H1 (cell line): ENCODE measurements around the gene GADD45B. TPM values are rescaled to one million over a fixed set of nuclear protein-coding genes. Genes with fewer than 3 reads are reported as not detected.

Source experiments
- ASH2L ChIP-seq: fragments of 200-600, 300-600 bp; sonication (generic); IDR thresholded peaks from one replicate; pipeline ENCODE4 v1.7.1; 2017; ENCODE audit warnings: low read length
- BACH1 ChIP-seq: IDR thresholded peaks from 2 replicates; pipeline ENCODE4 v1.6.1; 2012; ENCODE audit warnings: low read length, improper control_type of control experiment
- BCL11A ChIP-seq, 2 experiments: IDR thresholded peaks; one replicate each; pipeline ENCODE4 v1.6.1; 2011; ENCODE audit warnings: low read depth in 2 of 2, low read length in 2 of 2, mild to moderate bottlenecking in 2 of 2
- CHD1 ChIP-seq: IDR thresholded peaks from 2 replicates; pipeline ENCODE4 v1.6.1; 2012; ENCODE audit warnings: low read depth, low read length, improper control_type of control experiment
- E2F6 ChIP-seq: IDR thresholded peaks from 2 replicates; pipeline ENCODE4 v1.6.1; 2012; ENCODE audit warnings: inconsistent platforms
- EGR1 ChIP-seq: IDR thresholded peaks from 2 replicates; pipeline ENCODE4 v1.6.1; 2011; ENCODE audit warnings: low read depth, low read length, borderline replicate concordance
- EZH2 ChIP-seq: fragments of 200-600 bp; sonication (generic); IDR thresholded peaks from 2 replicates; pipeline ENCODE4 v1.7.1; 2012; ENCODE audit warnings: low read depth, mild to moderate bottlenecking, moderate library complexity, low read length, inconsistent platforms; ENCODE audit not compliant: severe bottlenecking
- FOSL1 ChIP-seq: IDR thresholded peaks from 2 replicates; pipeline ENCODE4 v1.6.1; 2011; ENCODE audit warnings: mild to moderate bottlenecking, low read depth, low read length, moderate library complexity; ENCODE audit not compliant: insufficient read depth
- JUN ChIP-seq: IDR thresholded peaks from 2 replicates; pipeline ENCODE4 v1.6.1; 2011; ENCODE audit warnings: low read depth, mild to moderate bottlenecking, improper control_type of control experiment, low read length
- KDM4A ChIP-seq: IDR thresholded peaks from one replicate; pipeline ENCODE4 v1.7.1; 2012; ENCODE audit warnings: low read depth, mild to moderate bottlenecking, moderate library complexity, low read length, inconsistent platforms; ENCODE audit not compliant: severe bottlenecking
- NRF1 ChIP-seq: IDR thresholded peaks from 2 replicates; pipeline ENCODE4 v1.6.1; 2011; ENCODE audit warnings: mild to moderate bottlenecking, low read depth, low read length, improper control_type of control experiment
- PHF8 ChIP-seq: fragments of 200-600 bp; sonication (generic); conservative IDR thresholded peaks from 2 replicates; pipeline ENCODE4 v1.7.1; 2012; ENCODE audit warnings: low read depth, mild to moderate bottlenecking, inconsistent platforms, low read length, moderate library complexity
- POU5F1 ChIP-seq: IDR thresholded peaks from 2 replicates; pipeline ENCODE4 v1.6.1; 2011; ENCODE audit warnings: low read depth, mild to moderate bottlenecking, low read length, moderate library complexity
- RAD21 ChIP-seq, 2 experiments: IDR thresholded peaks in 1 of 2; conservative IDR thresholded peaks in 1 of 2; 2 replicates each; pipeline ENCODE4 v1.6.1; 2011; ENCODE audit warnings: low read depth in 2 of 2, low read length in 2 of 2, improper control_type of control experiment in 1 of 2, inconsistent platforms in 1 of 2, mild to moderate bottlenecking in 1 of 2, moderate library complexity in 1 of 2
- RBBP5 ChIP-seq: IDR thresholded peaks from 2 replicates; pipeline ENCODE4 v1.7.1; 2012; ENCODE audit warnings: low read depth, mild to moderate bottlenecking, inconsistent platforms, low read length, moderate library complexity, borderline replicate concordance
- SAP30 ChIP-seq: fragments of 300-600 bp; sonication (generic); IDR thresholded peaks from 2 replicates; pipeline ENCODE4 v1.7.1; 2012; ENCODE audit warnings: low read length, moderate library complexity, mild to moderate bottlenecking, inconsistent platforms; ENCODE audit not compliant: insufficient read depth, insufficient replicate concordance
- SIRT6 ChIP-seq: IDR thresholded peaks from one replicate; pipeline ENCODE4 v1.7.1; 2012; ENCODE audit warnings: low read length, inconsistent platforms
- SIX5 ChIP-seq: IDR thresholded peaks from 2 replicates; pipeline ENCODE4 v1.6.1; 2011; ENCODE audit warnings: mild to moderate bottlenecking, low read depth, low read length
- SP1 ChIP-seq: IDR thresholded peaks from 2 replicates; pipeline ENCODE4 v1.6.1; 2011; ENCODE audit warnings: low read depth, low read length
- SP4 ChIP-seq: IDR thresholded peaks from 2 replicates; pipeline ENCODE4 v1.6.1; 2012; ENCODE audit warnings: low read length, inconsistent platforms
- SRF ChIP-seq: IDR thresholded peaks from 2 replicates; pipeline ENCODE4 v1.6.1; 2011; ENCODE audit warnings: mild to moderate bottlenecking, low read depth, low read length, moderate library complexity
- SUZ12 ChIP-seq: fragments of 200-600 bp; sonication (generic); IDR thresholded peaks from 2 replicates; pipeline ENCODE4 v1.6.1; 2012; ENCODE audit warnings: mild to moderate bottlenecking, inconsistent platforms, low read length, moderate library complexity, mixed read lengths
- TBP ChIP-seq: IDR thresholded peaks from 2 replicates; pipeline ENCODE4 v1.6.1; 2011; ENCODE audit warnings: low read depth, low read length, improper control_type of control experiment
- YY1 ChIP-seq: IDR thresholded peaks from 2 replicates; pipeline ENCODE4 v1.6.1; 2011; ENCODE audit warnings: low read depth, mild to moderate bottlenecking, low read length
- polyA plus RNA-seq, 7 experiments: library from polyadenylated mRNA; depleted of rRNA in 3 of 7; stranded (reverse) in 5 of 7; unstranded in 2 of 7; fragments of >200 nt in 5 of 7; fragments of 200-250 nt in 2 of 7; gene quantifications; 1 replicate in 5 of 7; 2 replicates in 1 of 7; 4 replicates in 1 of 7; pipeline versions ENCODE4 v1.2.1 to v1.2.3, GENCODE V29; 2011 to 2013; ENCODE audit warnings: missing spikeins in 2 of 7, mixed read lengths in 2 of 7
- total RNA-seq: library from RNA; stranded (reverse); fragmentation: NEBNext Ultra II Directional; extraction: Animal tissue kit (Norgen Biotek cat#: 25700); gene quantifications from 2 replicates; pipeline ENCODE4 v1.2.1, GENCODE V29; 2021

GADD45B gene
- total and polyA plus RNA-seq, 2 of the 8 experiments (the other 6 are each of a cell fraction or from before 2014, with no cell fraction given), result 7.4 to 11.4 TPM

- TF ChIP-seq YY1, result peak; percentile 76
- TF ChIP-seq RAD21 (IDR thresholded peaks at IDR 0.05 in 1 of 2, conservative IDR thresholded peaks at IDR 0.05 in 1 of 2; ENCODE audit: low read depth in 2 of 2, low read length in 2 of 2), result no peak
- peak; percentile 80 for TF ChIP-seq KDM4A
- TF ChIP-seq SIX5, result peak; percentile 73
- TF ChIP-seq CHD1, result no peak
- no peak for TF ChIP-seq SAP30
- TF ChIP-seq BCL11A (IDR thresholded peaks at IDR 0.05; ENCODE audit: low read depth in 2 of 2, low read length in 2 of 2), result no peak
- peak; percentile 82; the same call in 1 of the 2 replicates for TF ChIP-seq SP1
- TF ChIP-seq SRF, result peak; percentile 77
- no peak for TF ChIP-seq POU5F1
- no peak for TF ChIP-seq EGR1
- no peak for TF ChIP-seq ASH2L
- 0 out of 2 replicates have a peak, but pooled peaks have one; percentile 11 for TF ChIP-seq RBBP5
- TF ChIP-seq EZH2, result no peak
- TF ChIP-seq SUZ12, result no peak
- peak; percentile 91 for TF ChIP-seq PHF8
- no peak for TF ChIP-seq SIRT6
- no peak for TF ChIP-seq FOSL1
- no peak for TF ChIP-seq E2F6
- TF ChIP-seq TBP, result peak; percentile 65
- TF ChIP-seq NRF1, result peak; percentile 92
- TF ChIP-seq SP4, result no peak; the same call in 1 of the 2 replicates
- no peak for TF ChIP-seq BACH1
- TF ChIP-seq JUN, result no peak
Measured at GRCh38 chr19:2427429-2428320, 48.3 kb upstream of the GADD45B start, which contains the start of gene TIMM13 (continued).
